Thymus (tissue), 11 donors: ENCODE results near the gene TTC9B. TPM values are rescaled to one million over a fixed set of nuclear protein-coding genes. Genes with fewer than 3 reads are reported as not detected.

ENCODE experiments used
- DNase-seq, 9 donors: peaks; one replicate each; pipeline ENCODE4 v3.0.0-alpha.2; 2013; ENCODE audit warnings: low spot score in 9 of 9, low read depth in 6 of 9, missing footprints in 1 of 9
- H3K27ac ChIP-seq, 2 donors: one replicate each; pipeline ENCODE4 v1.5.1; 2013; ENCODE audit warnings: control low read depth in 1 of 2, low read depth in 1 of 2, low read length in 1 of 2, mild to moderate bottlenecking in 1 of 2, moderate library complexity in 1 of 2
- H3K27me3 ChIP-seq, 2 donors: one replicate each; pipeline ENCODE4 v1.5.1; 2013; ENCODE audit warnings: low read length in 1 of 2; ENCODE audit not compliant: control insufficient read depth in 2 of 2, insufficient read depth in 1 of 2
- H3K36me3 ChIP-seq, 2 donors: one replicate each; pipeline ENCODE4 v1.5.1; 2013; ENCODE audit warnings: low read length in 1 of 2, mild to moderate bottlenecking in 1 of 2, moderate library complexity in 1 of 2; ENCODE audit not compliant: control insufficient read depth in 2 of 2, insufficient read depth in 2 of 2
- H3K4me1 ChIP-seq, 2 donors: one replicate each; pipeline ENCODE4 v1.5.1; 2013; ENCODE audit warnings: low read length in 2 of 2; ENCODE audit not compliant: control insufficient read depth in 2 of 2, insufficient read depth in 2 of 2
- H3K4me3 ChIP-seq, 2 donors: one replicate each; pipeline ENCODE4 v1.5.1; 2013; ENCODE audit warnings: low read length in 2 of 2, control low read depth in 1 of 2, mild to moderate bottlenecking in 1 of 2
- H3K9me3 ChIP-seq, 2 donors: one replicate each; pipeline ENCODE4 v1.5.1; 2013; ENCODE audit warnings: low read length in 1 of 2, mild to moderate bottlenecking in 1 of 2; ENCODE audit not compliant: control insufficient read depth in 2 of 2, insufficient read depth in 1 of 2
- WGBS: extraction: QIAGEN DNeasy Blood & Tissue Kit; methylation state at CpG from one replicate; pipeline ENCODE4 v1.1.7; 2013; 5-methylcytosine and 5-hydroxymethylcytosine counted together
- polyA plus RNA-seq: library from polyadenylated mRNA; stranded (reverse); fragments of 200-250 nt; gene quantifications from one replicate; pipeline ENCODE4 v1.2.3, GENCODE V29; 2013
- total RNA-seq: library from RNA; stranded (reverse); fragments of 120-200 nt; gene quantifications from one replicate; pipeline ENCODE4 v1.2.4, GENCODE V29; 2013
- donor health status: healthy.

TTC9B gene
- total and polyA plus RNA-seq, 2 donors: 0.11 TPM; not detected in 1

DNA sequence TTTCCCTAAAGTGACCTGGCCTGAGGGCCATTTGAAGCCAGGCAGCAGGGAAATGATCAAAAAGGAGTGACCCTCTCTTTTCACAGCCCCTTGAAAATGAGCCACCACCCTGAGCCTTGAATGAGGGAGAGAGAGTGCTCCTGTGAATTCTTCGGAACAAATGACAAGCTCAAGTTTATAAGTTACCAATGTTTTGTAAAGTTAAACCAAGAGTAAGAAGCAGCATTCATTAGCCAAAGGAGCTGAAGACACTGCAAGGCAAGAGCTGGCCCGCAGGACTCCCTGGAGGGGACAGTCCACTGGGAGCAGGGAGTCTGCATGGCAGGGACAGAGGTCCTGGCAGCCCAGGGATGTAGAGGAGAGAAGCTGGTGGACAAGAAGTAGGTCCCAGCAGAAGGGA, 25.0 kb upstream of the TTC9B start:
- H3K27ac ChIP-seq: no peak overlapping the region
- H3K4me1 ChIP-seq: no peaks in the 10 kb centered on the region
- H3K9me3 ChIP-seq: no peaks in the 10 kb centered on the region
- no peak for DNase-seq
- no peak overlapping the region for H3K4me3 ChIP-seq
- WGBS: 100% methylated on average over 2 of the region's 2 CpGs
- H3K36me3 ChIP-seq: peaks cover 44 to 60% of the 10 kb centered on the region in 2 donors
- H3K27me3 ChIP-seq: no peaks in the 10 kb centered on the region

DNA sequence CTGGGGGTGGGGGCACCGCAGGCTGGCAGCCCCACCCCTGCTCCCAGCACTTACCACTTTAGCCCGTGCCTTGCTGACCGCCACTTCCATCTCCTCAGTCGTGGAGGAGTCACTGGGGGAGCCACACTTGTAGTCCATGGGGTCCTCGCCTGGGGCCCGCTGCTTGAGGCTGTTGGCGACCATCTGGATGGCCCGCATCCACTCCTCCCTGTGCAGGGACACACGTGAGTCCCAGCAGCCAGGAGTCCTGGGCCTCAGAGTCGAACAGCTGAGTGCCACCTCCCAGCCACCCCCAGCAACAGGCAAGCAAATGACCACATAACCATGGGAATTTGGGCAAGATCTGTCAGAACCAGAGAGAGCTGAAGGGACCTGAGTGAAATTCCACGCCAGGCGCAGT, 24.3 kb upstream of the TTC9B start:
- Histone ChIP-seq H3K4me1 (no peaks in the 10 kb centered on the region), H3K36me3 (peaks cover 51 to 64% of the 10 kb centered on the region in 2 donors), H3K27ac (no peak overlapping the region), H3K27me3 (no peaks in the 10 kb centered on the region), H3K4me3 (no peak overlapping the region), H3K9me3 (no peaks in the 10 kb centered on the region)
- 98% methylated on average over 12 of the region's 12 CpGs for WGBS
- no peak for DNase-seq

DNA sequence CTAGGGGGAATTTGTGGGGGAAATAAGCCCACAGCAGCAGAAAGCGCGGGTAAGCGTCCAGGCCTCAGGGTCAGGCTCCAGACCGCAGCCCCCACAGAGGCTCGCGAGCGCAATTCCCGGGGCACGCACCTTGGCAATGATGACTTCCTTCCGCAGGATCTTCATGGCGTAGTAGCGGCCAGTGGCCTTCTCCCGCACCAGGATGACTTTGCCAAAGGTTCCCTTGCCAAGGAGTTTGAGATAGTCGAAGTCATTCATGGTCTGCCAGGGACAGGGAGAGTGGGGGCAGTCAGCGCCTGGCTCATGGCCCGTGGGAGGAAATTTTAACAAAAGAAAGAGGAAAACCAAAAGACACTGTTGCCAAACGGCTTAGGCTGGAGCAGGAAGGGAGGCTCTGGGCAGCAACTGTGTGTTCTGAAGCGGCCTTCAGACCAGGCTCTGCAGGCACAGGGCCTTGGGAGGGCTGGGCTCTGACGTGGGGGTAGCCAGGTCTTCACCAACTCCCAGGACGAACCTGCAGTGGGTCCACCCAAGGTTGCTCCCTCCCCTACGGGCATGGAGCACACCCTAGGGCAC, 23.7 kb upstream of the TTC9B start:
- Histone ChIP-seq H3K27ac (no peak overlapping the region), H3K36me3 (peaks cover 56 to 63% of the 10 kb centered on the region in 2 donors), H3K4me1 (no peaks in the 10 kb centered on the region), H3K4me3 (no peak overlapping the region), H3K9me3 (no peaks in the 10 kb centered on the region), H3K27me3 (no peaks in the 10 kb centered on the region)
- DNase-seq: no peak
- WGBS: 97% methylated on average over 21 of the region's 21 CpGs

DNA sequence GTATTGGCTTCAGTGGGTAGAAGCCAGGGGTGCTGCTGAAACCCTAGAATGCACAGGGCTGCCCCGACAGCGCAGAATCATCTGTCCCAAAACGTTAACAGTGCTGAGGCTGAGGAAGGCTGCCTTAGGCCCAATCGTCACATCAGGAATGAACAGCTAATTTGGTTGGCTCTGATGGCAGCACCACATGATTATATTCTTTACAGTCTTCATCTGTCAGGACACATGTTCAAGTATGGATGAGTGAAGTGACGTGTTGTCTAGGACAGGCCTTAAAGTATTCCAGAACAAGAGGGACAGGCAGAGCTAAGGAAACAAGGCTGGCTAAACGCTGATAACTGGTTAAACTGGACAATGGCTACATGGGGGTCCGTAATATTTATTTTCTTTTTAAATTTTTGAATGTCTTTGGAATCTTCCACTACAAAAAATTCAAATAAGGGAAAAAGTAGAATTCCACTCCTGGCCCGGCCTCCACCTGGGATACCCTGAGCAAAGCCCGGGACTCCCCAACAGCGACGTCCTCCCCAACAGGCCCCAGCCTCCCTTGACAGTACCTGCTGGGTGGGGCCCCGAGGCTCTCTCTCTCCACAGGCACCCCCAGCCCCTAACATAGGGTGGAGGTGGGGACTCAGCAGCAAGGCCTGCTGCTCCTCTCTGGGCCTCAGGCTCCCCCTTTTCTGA, 23.1 kb upstream of the TTC9B start:
- Histone ChIP-seq H3K4me1 (no peaks in the 10 kb centered on the region), H3K4me3 (no peak overlapping the region), H3K9me3 (no peaks in the 10 kb centered on the region), H3K36me3 (peaks cover 61 to 65% of the 10 kb centered on the region in 2 donors), H3K27me3 (no peaks in the 10 kb centered on the region), H3K27ac (no peak overlapping the region)
- no peak for DNase-seq
- WGBS: 98% methylated on average over 12 of the region's 12 CpGs

DNA sequence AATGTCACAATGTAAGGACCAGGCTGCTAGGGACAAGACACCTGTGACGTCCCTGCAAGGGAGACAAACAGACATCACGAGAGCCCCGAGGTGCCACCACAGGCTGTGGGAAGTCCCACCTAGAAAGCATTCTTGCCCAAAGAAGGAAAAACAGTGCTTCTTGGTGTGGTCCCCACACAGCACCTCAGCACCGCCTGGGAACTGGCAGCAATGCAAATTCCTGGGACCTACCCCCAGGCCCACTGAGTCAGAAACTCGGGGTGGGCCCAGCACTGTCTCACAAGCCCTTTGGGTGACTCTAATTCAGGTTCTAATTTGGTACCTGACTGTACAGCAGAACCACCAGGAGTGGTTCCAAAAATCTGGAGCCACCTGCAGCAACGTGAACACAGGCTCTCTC, 22.1 kb upstream of the TTC9B start:
- no peak overlapping the region for H3K27ac ChIP-seq
- WGBS: 98% methylated on average over 6 of the region's 6 CpGs
- DNase-seq: no peak
- H3K27me3 ChIP-seq: no peaks in the 10 kb centered on the region
- no peaks in the 10 kb centered on the region for H3K9me3 ChIP-seq
- H3K4me3 ChIP-seq: no peak overlapping the region
- no peaks in the 10 kb centered on the region for H3K4me1 ChIP-seq
- H3K36me3 ChIP-seq: peaks cover 69 to 70% of the 10 kb centered on the region in 2 donors

DNA sequence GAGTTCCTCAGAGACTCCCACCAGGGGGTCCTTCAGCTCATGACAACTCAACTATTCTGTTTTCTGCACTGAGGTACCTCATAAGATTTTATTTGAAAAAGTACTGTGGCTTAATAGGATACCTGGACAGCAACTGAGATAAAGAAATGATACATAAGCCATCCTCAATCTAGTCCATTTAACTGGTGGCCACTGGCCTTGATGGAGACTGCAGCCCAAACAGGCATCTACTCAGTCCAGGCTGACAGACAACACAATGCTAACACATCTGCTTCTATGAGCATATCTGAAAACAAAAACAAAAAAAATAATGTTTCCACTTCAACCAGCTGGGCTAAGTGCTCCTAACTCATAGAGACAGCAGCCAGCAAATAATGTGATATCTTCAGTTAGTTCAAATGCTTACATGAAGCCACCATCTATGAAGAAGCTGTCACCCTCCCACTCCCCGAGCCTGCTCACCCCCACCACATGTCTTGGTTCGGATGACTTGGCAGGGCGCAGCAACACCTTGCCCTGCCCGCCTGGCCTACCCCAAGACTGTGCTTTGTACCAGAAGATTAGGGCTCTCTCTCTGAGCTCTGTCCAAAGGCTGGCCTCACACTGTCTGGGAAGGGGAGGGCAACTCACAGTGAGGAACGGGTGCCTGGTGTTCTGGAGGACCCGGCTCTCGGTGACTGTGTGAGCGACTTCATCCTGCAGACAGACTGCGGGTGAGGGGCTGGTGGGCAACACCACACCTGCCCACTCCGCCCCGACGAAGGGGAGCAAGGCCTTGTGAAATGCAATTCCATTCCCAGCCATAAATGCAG, 21.4 kb upstream of the TTC9B start:
- H3K4me3 ChIP-seq: no peak overlapping the region
- WGBS: 98% methylated on average over 12 of the region's 12 CpGs
- DNase-seq: no peak
- H3K4me1 ChIP-seq: no peaks in the 10 kb centered on the region
- H3K27me3 ChIP-seq: no peaks in the 10 kb centered on the region
- H3K9me3 ChIP-seq: no peaks in the 10 kb centered on the region
- H3K36me3 ChIP-seq: peaks cover 76 to 77% of the 10 kb centered on the region in 2 donors
- H3K27ac ChIP-seq: no peak overlapping the region

DNA sequence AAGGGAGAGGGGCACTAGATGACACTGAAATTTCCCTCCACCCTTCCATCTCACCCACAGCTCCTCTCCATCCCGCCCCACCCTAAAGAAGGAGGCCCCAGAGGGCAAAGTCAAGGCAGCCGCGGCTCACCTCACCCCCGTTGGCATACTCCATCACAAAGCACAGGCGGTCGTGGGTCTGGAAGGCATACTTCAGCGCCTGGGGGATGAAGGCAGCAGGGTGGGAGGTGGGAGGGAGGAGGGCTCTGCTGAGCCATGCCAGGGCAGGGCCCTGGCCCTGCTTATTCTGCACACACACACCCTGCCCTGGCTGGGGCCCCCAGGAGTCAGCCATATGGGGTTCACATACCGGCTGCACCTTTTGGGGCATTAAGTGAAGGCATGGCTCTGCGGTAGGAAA, 20.6 kb upstream of the TTC9B start:
- Histone ChIP-seq H3K9me3 (no peaks in the 10 kb centered on the region), H3K36me3 (peaks cover 84 to 86% of the 10 kb centered on the region in 2 donors), H3K27ac (no peak overlapping the region), H3K27me3 (no peaks in the 10 kb centered on the region), H3K4me3 (no peak overlapping the region), H3K4me1 (no peaks in the 10 kb centered on the region)
- WGBS: 97% methylated on average over 9 of the region's 9 CpGs
- no peak for DNase-seq

DNA sequence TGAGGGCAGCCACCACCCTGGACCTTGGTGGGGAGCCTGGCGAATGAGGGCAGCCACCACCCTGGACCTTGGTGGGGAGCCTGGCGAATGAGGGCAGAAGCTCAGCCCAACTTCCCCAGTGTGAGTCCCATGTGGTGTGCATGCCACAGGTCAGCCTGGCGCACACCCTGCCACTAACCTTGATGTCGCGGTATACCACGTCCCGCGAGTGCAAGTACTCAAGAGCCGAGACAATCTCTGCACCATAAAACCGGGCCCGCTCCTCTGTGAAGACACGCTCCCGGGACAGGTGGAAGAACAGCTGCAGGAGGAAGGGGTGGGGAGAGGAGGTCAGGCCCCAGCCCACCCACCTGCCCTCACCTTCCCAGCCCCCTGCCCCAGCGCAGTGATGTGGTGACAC, 19.6 kb upstream of the TTC9B start:
- 98% methylated on average over 14 of the region's 14 CpGs for WGBS
- Histone ChIP-seq H3K9me3 (no peaks in the 10 kb centered on the region), H3K27me3 (no peaks in the 10 kb centered on the region), H3K4me1 (no peaks in the 10 kb centered on the region), H3K36me3 (peaks cover 85 to 96% of the 10 kb centered on the region in 2 donors), H3K27ac (no peak overlapping the region), H3K4me3 (no peak overlapping the region)
- DNase-seq: no peak

DNA sequence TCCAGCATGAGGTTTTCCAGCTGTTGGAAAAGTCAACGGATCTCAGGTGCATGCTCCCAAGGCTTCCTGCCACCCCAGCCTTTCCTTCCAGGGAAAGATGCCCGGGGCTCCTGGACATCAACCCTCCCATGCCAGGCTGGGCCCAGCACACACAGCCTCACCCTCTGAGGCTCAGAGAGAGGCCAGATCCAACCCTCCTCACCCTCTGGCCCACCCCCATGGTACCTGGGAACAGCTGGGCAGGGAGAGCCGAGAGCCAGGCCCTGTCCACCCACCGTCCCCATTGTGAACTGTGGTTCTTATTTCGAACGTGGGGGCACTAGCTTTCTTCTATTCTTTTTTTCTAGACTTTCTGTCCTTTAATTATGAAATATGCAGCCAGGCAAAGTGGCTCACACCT, 18.2 kb upstream of the TTC9B start:
- WGBS: 96% methylated on average over 6 of the region's 6 CpGs
- DNase-seq: no peak
- H3K27ac ChIP-seq: no peak overlapping the region

More for the DNA sequence above, 18.2 kb upstream of the TTC9B start:
- Histone ChIP-seq H3K36me3 (peaks cover 72 to 87% of the 10 kb centered on the region in 2 donors), H3K4me3 (no peak overlapping the region), H3K27me3 (no peaks in the 10 kb centered on the region), H3K4me1 (no peaks in the 10 kb centered on the region), H3K9me3 (no peaks in the 10 kb centered on the region)
